Loucy (cell line): Measurements from ENCODE around the gene FRMD1.

Experiments
- H2AFZ ChIP-seq: fragments of 200-600 bp; sonication (generic); 2 replicates; pipeline ENCODE4 v1.6.0; 2016; ENCODE audit warnings: antibody characterized with exemption, mild to moderate bottlenecking, low read length, moderate library complexity
- H3F3A ChIP-seq: fragments of 200-600 bp; 2 replicates; pipeline ENCODE4 v1.6.0; 2016; ENCODE audit warnings: antibody characterized with exemption, low read depth, mild to moderate bottlenecking
- H3K27me3 ChIP-seq: fragments of 200-600 bp; sonication (generic); 2 replicates; pipeline ENCODE4 v1.6.1; 2014; ENCODE audit warnings: low read length, mild to moderate bottlenecking; ENCODE audit not compliant: insufficient read depth, poor library complexity, severe bottlenecking
- H3K36me3 ChIP-seq: fragments of 200-600 bp; sonication (generic); 2 replicates; pipeline ENCODE4 v1.6.1; 2016; ENCODE audit warnings: low read length; ENCODE audit not compliant: insufficient read depth
- H3K4me1 ChIP-seq: fragments of 200-600 bp; sonication (generic); 2 replicates; pipeline ENCODE4 v1.5.1; 2014; ENCODE audit warnings: low read length, mild to moderate bottlenecking; ENCODE audit not compliant: insufficient read depth, poor library complexity, severe bottlenecking
- H3K4me2 ChIP-seq: fragments of 200-600 bp; sonication (generic); 2 replicates; pipeline ENCODE4 v1.6.0; 2014; ENCODE audit warnings: antibody characterized with exemption, low read length, low read depth, mild to moderate bottlenecking; ENCODE audit not compliant: poor library complexity, severe bottlenecking
- H3K4me3 ChIP-seq: fragments of 200-600 bp; sonication (generic); 2 replicates; pipeline ENCODE4 v1.5.1; 2014; ENCODE audit warnings: low read length, mild to moderate bottlenecking, mixed read lengths; ENCODE audit not compliant: poor library complexity, severe bottlenecking
- H3K79me2 ChIP-seq: fragments of 200-600 bp; sonication (generic); 2 replicates; pipeline ENCODE4 v1.6.1; 2014; ENCODE audit warnings: low read length; ENCODE audit not compliant: insufficient read depth
- H3K9ac ChIP-seq: fragments of 200-600 bp; sonication (generic); 2 replicates; pipeline ENCODE4 v1.6.0; 2014; ENCODE audit warnings: mild to moderate bottlenecking, low read depth, low read length, moderate library complexity; ENCODE audit not compliant: poor library complexity, severe bottlenecking
- H3K9me2 ChIP-seq: fragments of 200-600 bp; sonication (generic); replicated peaks from 2 replicates; pipeline ENCODE4 v1.6.1; 2016; ENCODE audit warnings: low read depth, low read length, mixed read lengths
- H3K9me3 ChIP-seq: fragments of 200-600 bp; sonication (generic); 2 replicates; pipeline ENCODE4 v1.6.1; 2014; ENCODE audit warnings: mild to moderate bottlenecking, antibody characterized with exemption, low read length, low read depth; ENCODE audit not compliant: insufficient read depth
- H4K20me1 ChIP-seq: fragments of 200-600 bp; sonication (generic); 2 replicates; pipeline ENCODE4 v1.6.0; 2014; ENCODE audit warnings: antibody characterized with exemption, low read length, mild to moderate bottlenecking; ENCODE audit not compliant: insufficient read depth, poor library complexity, severe bottlenecking
- CTCF ChIP-seq: fragments of 200-600 bp; sonication (generic); conservative IDR thresholded peaks from 2 replicates; pipeline ENCODE4 v1.5.1; 2014; ENCODE audit warnings: mild to moderate bottlenecking, antibody characterized with exemption, low read length
- EZH2phosphoT487 ChIP-seq: fragments of 200-600 bp; IDR thresholded peaks from 2 replicates; pipeline ENCODE4 v1.6.1; 2018; ENCODE audit warnings: antibody characterized with exemption, mild to moderate bottlenecking, moderate library complexity, borderline replicate concordance

Gene FRMD1

GRCh38 chr6:168040856-168041496 lies 38.0 kb downstream of the FRMD1 start:
- H3K9me3 ChIP-seq: peaks cover 11% of the 10 kb centered on the region; the same call in 1 of the 2 replicates
- no peak overlapping the region for H3K4me3 ChIP-seq
- TF ChIP-seq EZH2phosphoT487: no peak
- TF ChIP-seq CTCF: no peak

GRCh38 chr6:168039849-168040248 lies 39.2 kb downstream of the FRMD1 start:
- Histone ChIP-seq H3K79me2 (no peaks in the 10 kb centered on the region), H3K4me1 (no peaks in the 10 kb centered on the region), H3F3A (no peaks in the 10 kb centered on the region), H3K9me3 (peaks cover 9% of the 10 kb centered on the region; the same call in 1 of the 2 replicates), H3K36me3 (no peaks in the 10 kb centered on the region), H3K27me3 (no peaks in the 10 kb centered on the region), H3K4me2 (no peak overlapping the region), H3K4me3 (no peak overlapping the region), H3K9ac (no peak overlapping the region), H2AFZ (no peak overlapping the region), H4K20me1 (no peaks in the 10 kb centered on the region), H3K9me2 (no peaks in the 10 kb centered on the region)
- TF ChIP-seq CTCF: no peak
- TF ChIP-seq EZH2phosphoT487: no peak

More at GRCh38 chr6:168040856-168041496, 38.0 kb downstream of the FRMD1 start:
- Histone ChIP-seq H3K9ac (no peak overlapping the region), H3K4me1 (no peaks in the 10 kb centered on the region), H3K27me3 (no peaks in the 10 kb centered on the region), H2AFZ (no peak overlapping the region), H3K4me2 (no peak overlapping the region), H3K79me2 (no peaks in the 10 kb centered on the region), H3F3A (no peaks in the 10 kb centered on the region), H3K36me3 (no peaks in the 10 kb centered on the region), H3K9me2 (no peaks in the 10 kb centered on the region), H4K20me1 (no peaks in the 10 kb centered on the region)

GRCh38 chr6:168039301-168039700 lies 39.7 kb downstream of the FRMD1 start:
- TF ChIP-seq CTCF (no peak), EZH2phosphoT487 (no peak)
- no peaks in the 10 kb centered on the region for H3F3A ChIP-seq
- no peaks in the 10 kb centered on the region for H3K27me3 ChIP-seq
- no peak overlapping the region for H3K4me3 ChIP-seq
- H3K36me3 ChIP-seq: no peaks in the 10 kb centered on the region
- no peak overlapping the region for H3K9ac ChIP-seq
- no peak overlapping the region for H3K4me2 ChIP-seq
- no peaks in the 10 kb centered on the region for H3K4me1 ChIP-seq
- peaks cover 9% of the 10 kb centered on the region; the same call in 1 of the 2 replicates for H3K9me3 ChIP-seq
- H3K9me2 ChIP-seq: no peaks in the 10 kb centered on the region
- H2AFZ ChIP-seq: no peak overlapping the region
- no peaks in the 10 kb centered on the region for H4K20me1 ChIP-seq
- no peaks in the 10 kb centered on the region for H3K79me2 ChIP-seq
